PFSK-1 (cell line): ENCODE measurements around the gene FBP2.

Experiments used
- FOXP2 ChIP-seq: optimal IDR thresholded peaks from 2 replicates; pipeline ENCODE3; 2011; ENCODE audit warnings: borderline replicate concordance, control low read depth, inconsistent platforms; ENCODE audit not compliant: insufficient read depth; ENCODE audit errors: extremely low read length, extremely low read depth
- POLR2AphosphoS5 ChIP-seq: IDR thresholded peaks from 2 replicates; pipeline ENCODE4 v1.6.1; 2012; ENCODE audit warnings: low read depth, mild to moderate bottlenecking, control low read depth, low read length, moderate library complexity
- REST ChIP-seq, 2 experiments: IDR thresholded peaks; 2 replicates each; pipeline versions ENCODE4 v1.6.1 to v1.8.0; 2011 to 2012; ENCODE audit warnings: low read depth in 2 of 2, low read length in 2 of 2, control low read depth in 1 of 2, inconsistent platforms in 1 of 2, mild to moderate bottlenecking in 1 of 2, moderate library complexity in 1 of 2; ENCODE audit not compliant: insufficient read depth in 1 of 2
- SIN3A ChIP-seq: IDR thresholded peaks from 2 replicates; pipeline ENCODE4 v1.6.1; 2012; ENCODE audit warnings: mild to moderate bottlenecking, low read length, moderate library complexity, borderline replicate concordance; ENCODE audit not compliant: insufficient read depth
- TAF1 ChIP-seq: IDR thresholded peaks from 2 replicates; pipeline ENCODE4 v1.6.1; 2012; ENCODE audit warnings: low read length, control low read depth, borderline replicate concordance; ENCODE audit not compliant: insufficient read depth

FBP2 gene

GRCh38 chr9:94630833-94631232 is 37.2 kb upstream of the FBP2 start:
- TF ChIP-seq FOXP2 (no peak), SIN3A (no peak), REST (IDR thresholded peaks at IDR 0.05; ENCODE audit: insufficient read depth in 1 of 2, low read depth in 2 of 2, low read length in 2 of 2) (no peak), TAF1 (no peak), POLR2AphosphoS5 (no peak)

GRCh38 chr9:94630281-94630680 is 36.7 kb upstream of the FBP2 start:
- no peak for TF ChIP-seq SIN3A
- TF ChIP-seq TAF1 = no peak
- no peak for TF ChIP-seq POLR2AphosphoS5
- no peak for TF ChIP-seq REST (IDR thresholded peaks at IDR 0.05; ENCODE audit: insufficient read depth in 1 of 2, low read depth in 2 of 2, low read length in 2 of 2)
- no peak for TF ChIP-seq FOXP2

GRCh38 chr9:94627287-94627686 is 33.7 kb upstream of the FBP2 start:
- TF ChIP-seq FOXP2 (no peak), REST (IDR thresholded peaks at IDR 0.05; ENCODE audit: insufficient read depth in 1 of 2, low read depth in 2 of 2, low read length in 2 of 2) (no peak), TAF1 (no peak), POLR2AphosphoS5 (no peak), SIN3A (no peak)

- TF ChIP-seq REST (IDR thresholded peaks at IDR 0.05; ENCODE audit: insufficient read depth in 1 of 2, low read depth in 2 of 2, low read length in 2 of 2) = no peak
These were observed 32.2 kb upstream of the FBP2 start for GRCh38 chr9:94625835-94626234.

- TF ChIP-seq POLR2AphosphoS5 = no peak
- no peak for TF ChIP-seq TAF1
- TF ChIP-seq SIN3A = no peak
- no peak for TF ChIP-seq REST (IDR thresholded peaks at IDR 0.05; ENCODE audit: insufficient read depth in 1 of 2, low read depth in 2 of 2, low read length in 2 of 2)
- no peak for TF ChIP-seq FOXP2
These were observed 31.0 kb upstream of the FBP2 start for GRCh38 chr9:94624629-94625028.
